Activated CD8-positive, alpha-beta memory T cell treated with anti-CD3 and anti-CD28 coated beads, Interleukin-2, amount 50 U/mL, for 1 hour (primary cell): ENCODE data around the gene NCOA7.

ENCODE experiments used
- DNase-seq: peaks from one replicate; pipeline ENCODE4 v3.0.0-alpha.2; 2020; ENCODE audit errors: extremely low read depth

The NCOA7 gene

GRCh38 chr6:125790358-125791150, at the start of gene NCOA7:
Gene NCOA7, plus strand, starts transcription at chr6:125790960. Its CDS starts 24,395 bp downstream, at chr6:125815355.
- no peak for DNase-seq

- no peak for DNase-seq
Measured at GRCh38 chr6:125741336-125741735, 49.4 kb upstream of the NCOA7 start.

- DNase-seq, result no peak
Measured at GRCh38 chr6:125742024-125742423, 48.7 kb upstream of the NCOA7 start.

- DNase-seq, result no peak
Measured at GRCh38 chr6:125742464-125743120, 48.2 kb upstream of the NCOA7 start.

- no peak for DNase-seq
Measured at GRCh38 chr6:125743604-125744003, 47.2 kb upstream of the NCOA7 start.

- DNase-seq, result no peak
Measured at GRCh38 chr6:125745281-125746018, 45.3 kb upstream of the NCOA7 start.

GRCh38 chr6:125746019-125746414, 44.7 kb upstream of the NCOA7 start:
- no peak for DNase-seq

- peak; percentile 36 for DNase-seq
Measured at GRCh38 chr6:125746731-125747588, 43.8 kb upstream of the NCOA7 start.

GRCh38 chr6:125747589-125748405, 43.0 kb upstream of the NCOA7 start:
- DNase-seq, result no peak

- DNase-seq, result no peak
Measured at GRCh38 chr6:125748406-125749172, 42.2 kb upstream of the NCOA7 start.

- peak; percentile 32 for DNase-seq
Measured at GRCh38 chr6:125749173-125749864, 41.4 kb upstream of the NCOA7 start, which contains the start of gene HEY2. Gene HEY2, plus strand, starts transcription at chr6:125749632. Its CDS starts 145 bp downstream, at chr6:125749777.

- DNase-seq, result no peak
Measured at GRCh38 chr6:125749865-125750691, 40.7 kb upstream of the NCOA7 start.

- DNase-seq, result no peak
Measured at GRCh38 chr6:125750692-125751333, 39.9 kb upstream of the NCOA7 start.

- DNase-seq, result no peak
Measured at GRCh38 chr6:125751334-125751916, 39.3 kb upstream of the NCOA7 start.

GRCh38 chr6:125752773-125753172, 38.0 kb upstream of the NCOA7 start:
- no peak for DNase-seq

GRCh38 chr6:125753218-125753936, 37.4 kb upstream of the NCOA7 start:
- DNase-seq, result no peak

- DNase-seq, result no peak
Measured at GRCh38 chr6:125753937-125754259, 36.9 kb upstream of the NCOA7 start.
